GM18873 (cell line): ENCODE data around the gene DRC1.

Experiments
- ATAC-seq: cut with Tn5 transposase; IDR thresholded peaks from one replicate; pipeline ENCODE4 v1.9.1; 2021; ENCODE audit warnings: mild to moderate bottlenecking, moderate library complexity, moderate number of reproducible peaks; ENCODE audit not compliant: unreplicated experiment, low FRiP score

DRC1 gene

GRCh38 chr2:26442301-26442700 is 40.6 kb downstream of the DRC1 start:
- ATAC-seq, result no peak

- ATAC-seq, result no peak
Measured at GRCh38 chr2:26442707-26443106, 41.0 kb downstream of the DRC1 start.

DNA sequence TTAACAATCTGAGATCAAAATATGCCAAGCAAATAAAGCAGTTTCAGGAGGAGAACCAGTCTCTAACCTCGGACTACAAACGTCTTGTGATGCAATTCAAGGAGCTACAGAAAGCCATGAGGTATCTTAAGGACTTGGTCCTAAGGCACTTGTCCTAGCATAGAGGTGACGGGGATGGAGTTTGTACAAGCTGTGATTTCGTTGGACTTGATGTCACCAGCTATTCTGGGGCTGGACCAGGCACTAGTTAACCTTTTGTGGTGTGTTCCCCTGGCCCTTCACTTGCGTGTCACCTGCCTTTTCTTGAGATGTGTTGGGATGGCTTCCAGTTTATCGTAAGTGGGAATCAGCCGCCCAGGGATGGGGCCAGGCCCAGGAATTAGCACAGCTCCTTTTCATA is 42.5 kb downstream of the DRC1 start:
- ATAC-seq, result no peak

GRCh38 chr2:26448651-26449050 is 46.9 kb downstream of the DRC1 start:
- ATAC-seq, result no peak

DNA sequence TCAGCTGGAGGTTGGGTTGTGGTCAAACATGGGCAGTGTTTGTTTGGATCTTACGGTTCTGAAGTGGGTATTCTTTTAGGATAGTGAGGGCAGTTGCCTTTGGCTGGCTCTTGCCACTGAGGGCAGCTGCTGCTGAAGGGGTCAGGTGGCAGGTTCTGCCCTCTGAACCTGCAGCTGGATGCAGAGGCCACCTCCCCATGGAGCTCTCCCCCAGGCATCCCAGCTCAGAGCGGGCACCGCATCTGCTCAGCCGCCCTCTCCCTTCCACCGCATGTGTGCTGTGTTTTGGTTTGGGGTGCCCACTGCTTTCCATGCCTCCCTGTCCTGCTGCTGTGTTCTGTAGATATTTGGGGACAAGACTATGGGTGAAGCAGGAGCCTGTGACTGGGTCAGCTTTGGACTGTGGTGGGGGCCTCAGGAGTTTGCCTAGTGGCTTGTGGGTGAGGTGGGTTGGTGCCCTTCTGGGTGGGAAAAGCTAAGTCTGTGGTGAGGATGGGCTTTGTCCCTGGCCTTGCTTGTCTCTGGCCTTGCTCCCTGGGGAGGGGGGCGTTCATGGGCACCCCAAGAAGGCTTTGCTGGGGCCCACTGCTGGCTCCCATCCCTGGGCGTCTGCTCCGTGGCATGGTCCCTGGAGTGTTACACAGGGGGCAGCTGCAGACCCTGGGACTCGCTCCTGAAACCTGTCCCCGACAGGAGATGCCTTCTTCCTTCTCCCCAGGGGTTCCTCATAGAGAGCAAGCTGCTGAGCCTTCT is 47.7 kb downstream of the DRC1 start:
- ATAC-seq, result no peak

- no peak for ATAC-seq
Measured at GRCh38 chr2:26450031-26450635, 48.4 kb downstream of the DRC1 start.

- no peak for ATAC-seq
Measured at GRCh38 chr2:26451700-26452099, 50.0 kb downstream of the DRC1 start.

DNA sequence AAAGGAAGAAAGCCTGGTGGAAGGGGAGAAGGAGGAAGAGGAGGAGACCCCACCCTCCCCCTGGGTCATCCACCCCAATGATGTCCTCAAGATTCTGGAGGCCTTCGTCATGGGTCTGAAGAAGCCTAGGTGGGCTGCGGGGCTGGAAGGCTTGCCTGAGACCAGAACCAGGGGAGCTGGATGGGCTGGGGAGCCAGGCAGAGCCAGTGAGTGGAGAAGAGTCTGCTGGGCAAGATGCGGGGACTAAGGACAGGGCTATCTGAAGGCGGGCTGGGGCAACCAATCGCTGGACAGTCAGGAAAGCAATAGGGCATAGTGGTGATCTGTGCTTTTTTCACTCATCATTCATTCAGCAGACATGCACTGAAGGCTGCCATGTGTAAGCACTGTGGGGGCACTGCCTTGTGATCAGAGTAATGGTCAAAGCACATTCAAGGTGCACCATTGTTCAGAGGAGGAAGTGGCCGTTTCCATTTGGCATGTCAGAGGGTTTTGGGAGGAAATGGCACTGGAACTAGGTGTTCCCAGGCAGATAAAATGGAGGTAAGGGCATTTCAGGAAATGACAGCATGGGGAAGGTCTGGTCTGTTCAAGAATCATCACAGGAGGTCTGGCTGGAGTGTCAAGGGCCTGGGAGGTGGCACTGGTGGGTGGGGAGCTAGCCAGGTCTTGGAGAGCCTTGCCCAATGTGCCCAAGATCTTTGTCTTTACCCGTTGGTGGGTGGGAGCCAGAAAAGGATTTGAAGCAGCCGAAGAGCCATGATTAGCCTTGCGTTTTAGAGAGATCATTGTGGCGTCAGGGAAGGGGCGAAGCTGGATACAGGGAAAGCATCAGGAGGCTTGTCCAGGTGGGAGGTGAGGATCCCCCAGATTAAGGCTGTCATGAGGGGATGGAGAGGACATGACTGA is 52.0 kb downstream of the DRC1 start:
- ATAC-seq, result no peak

- no peak for ATAC-seq
Measured at GRCh38 chr2:26454561-26455001, 52.9 kb downstream of the DRC1 start.

DNA sequence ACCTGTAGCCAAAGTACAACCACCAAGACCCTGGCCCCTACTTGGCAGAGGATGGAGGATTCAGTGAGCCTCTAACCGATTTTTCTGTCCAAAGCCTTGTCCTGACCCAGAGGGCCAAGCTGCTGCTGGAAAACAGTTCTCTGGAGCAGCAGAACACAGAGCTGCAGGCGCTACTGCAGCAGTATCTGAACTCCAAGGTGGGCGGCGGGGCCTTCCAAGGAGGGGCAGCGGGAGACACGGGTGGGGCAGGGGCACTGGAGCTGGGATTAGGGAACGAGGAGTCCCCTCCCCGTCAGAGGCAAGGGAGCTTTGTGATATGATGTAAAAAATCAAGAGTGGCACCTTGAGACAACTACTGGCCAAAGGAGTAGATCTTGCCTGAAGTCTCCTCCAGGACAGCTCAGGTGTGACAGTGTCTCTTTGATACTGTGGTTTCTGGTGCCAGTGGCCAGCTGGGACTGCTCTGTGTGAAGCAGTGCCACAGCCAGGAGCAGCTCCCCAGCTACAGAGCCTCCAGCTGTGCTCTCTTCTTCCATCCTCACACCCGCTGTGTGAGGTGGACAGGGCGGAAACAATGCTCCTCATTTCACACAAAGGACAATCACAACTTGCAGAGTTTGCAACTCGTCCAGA is 53.4 kb downstream of the DRC1 start:
- no peak for ATAC-seq

- no peak for ATAC-seq
Measured at GRCh38 chr2:26455670-26456439, 54.1 kb downstream of the DRC1 start.

GRCh38 chr2:26456440-26457250 is 54.9 kb downstream of the DRC1 start:
- ATAC-seq, result no peak

DNA sequence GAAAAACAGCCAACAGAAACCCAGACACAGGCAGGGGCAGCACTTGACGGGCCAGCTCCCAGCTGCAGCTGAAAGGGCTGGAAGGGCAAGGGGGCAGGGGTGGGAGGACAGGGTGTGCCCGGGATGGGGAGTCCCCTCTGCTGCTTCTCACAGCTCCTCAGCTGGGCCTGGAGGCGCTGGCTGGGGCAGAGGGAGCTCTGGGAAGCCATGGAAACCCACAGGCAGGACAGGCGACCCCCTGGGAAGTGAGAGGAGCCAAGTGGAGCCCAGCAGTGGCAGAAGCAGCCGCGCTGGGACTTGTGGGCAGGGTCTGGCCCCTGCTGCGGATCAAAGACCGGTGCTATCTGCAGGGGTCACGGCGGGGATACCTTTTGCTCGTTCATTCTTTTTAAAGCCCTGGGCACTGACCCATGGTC is 55.5 kb downstream of the DRC1 start:
- ATAC-seq, result no peak

- ATAC-seq, result no peak
Measured at GRCh38 chr2:26457695-26458364, 56.1 kb downstream of the DRC1 start.

GRCh38 chr2:26458365-26459042 is 56.8 kb downstream of the DRC1 start:
- ATAC-seq, result no peak

DNA sequence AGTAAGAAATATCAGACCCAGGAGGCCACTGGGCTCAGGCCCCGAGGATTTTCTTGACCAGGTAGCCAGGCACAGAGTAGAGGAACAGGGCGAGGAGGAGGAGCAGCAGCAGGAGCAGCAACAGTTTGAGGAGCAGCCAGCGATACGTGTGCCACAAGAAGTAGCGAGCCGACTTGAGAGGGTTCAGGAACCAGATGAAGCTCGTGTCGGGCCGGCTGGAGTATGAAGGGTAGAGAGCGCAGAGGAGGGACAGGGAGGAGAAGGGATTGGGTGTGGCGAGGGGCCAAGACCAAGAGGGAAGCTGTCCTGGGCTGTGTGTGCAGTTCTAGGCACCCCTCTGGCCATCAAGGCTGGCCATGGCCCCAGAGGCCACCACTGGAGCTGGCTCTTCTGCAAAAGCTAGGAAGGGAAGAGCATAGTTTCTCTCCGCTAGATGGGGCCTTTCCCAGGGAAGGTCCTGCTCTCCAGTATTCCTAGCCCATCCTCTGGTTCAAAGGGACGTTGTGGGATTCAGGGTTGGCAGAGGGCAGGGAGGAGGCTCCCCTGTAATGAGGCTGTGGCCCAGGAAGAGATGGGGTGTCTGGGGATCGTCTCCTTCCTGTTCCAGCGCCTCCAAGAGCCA is 58.4 kb downstream of the DRC1 start:
- ATAC-seq, result no peak

DNA sequence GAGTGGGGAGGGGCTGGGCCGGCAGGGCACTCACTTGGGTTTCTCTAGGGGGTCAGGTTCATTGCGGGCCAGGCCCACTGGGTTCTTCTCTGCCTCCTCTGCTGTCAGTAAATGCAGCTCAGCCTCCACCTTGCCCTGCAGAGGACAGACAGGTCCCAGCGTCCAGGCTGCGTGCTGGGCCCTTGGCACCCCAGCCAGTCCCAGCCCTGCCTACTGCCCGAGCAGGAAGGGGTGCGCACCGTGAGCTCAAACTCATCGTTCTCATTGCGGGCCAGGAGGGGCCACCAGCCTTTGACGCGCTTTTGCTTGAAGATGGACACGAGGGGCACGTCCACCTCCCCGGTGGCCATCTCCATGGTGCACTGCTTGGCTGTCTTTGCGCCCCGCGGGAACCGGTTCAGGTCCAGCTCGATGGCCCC is 58.9 kb downstream of the DRC1 start:
- no peak for ATAC-seq

- no peak for ATAC-seq
Measured at GRCh38 chr2:26461601-26462023, 59.9 kb downstream of the DRC1 start.
